GM06990 (cell line): Measurements from ENCODE around the gene DCAF8.
A peak's percentile ranks its signal among the peaks of the same experiment; 100 is the strongest.

ENCODE experiments used
- DNase-seq: peaks from one replicate; pipeline ENCODE4 v3.0.0-alpha.2; 2011; ENCODE audit not compliant: insufficient read length; ENCODE audit errors: extremely low read depth
- H3K27me3 ChIP-seq: replicated peaks from 2 replicates; pipeline ENCODE4 v1.6.0; 2011; ENCODE audit warnings: low read length; ENCODE audit not compliant: control insufficient read depth, insufficient read depth
- H3K36me3 ChIP-seq: 2 replicates; pipeline ENCODE4 v1.5.1; 2011; ENCODE audit warnings: low read length; ENCODE audit not compliant: control insufficient read depth, insufficient read depth
- H3K4me3 ChIP-seq: replicated peaks from 2 replicates; pipeline ENCODE4 v1.5.1; 2011; ENCODE audit warnings: low read depth, mild to moderate bottlenecking, control low read depth, low read length
- TF ChIP-seq, protein P1 (sequence below): IDR thresholded peaks from 2 replicates; pipeline ENCODE4 v1.5.1; 2011; ENCODE audit warnings: low read length, control low read depth, mild to moderate bottlenecking, inconsistent platforms; ENCODE audit not compliant: insufficient read depth, poor library complexity, severe bottlenecking

Gene DCAF8

DNA sequence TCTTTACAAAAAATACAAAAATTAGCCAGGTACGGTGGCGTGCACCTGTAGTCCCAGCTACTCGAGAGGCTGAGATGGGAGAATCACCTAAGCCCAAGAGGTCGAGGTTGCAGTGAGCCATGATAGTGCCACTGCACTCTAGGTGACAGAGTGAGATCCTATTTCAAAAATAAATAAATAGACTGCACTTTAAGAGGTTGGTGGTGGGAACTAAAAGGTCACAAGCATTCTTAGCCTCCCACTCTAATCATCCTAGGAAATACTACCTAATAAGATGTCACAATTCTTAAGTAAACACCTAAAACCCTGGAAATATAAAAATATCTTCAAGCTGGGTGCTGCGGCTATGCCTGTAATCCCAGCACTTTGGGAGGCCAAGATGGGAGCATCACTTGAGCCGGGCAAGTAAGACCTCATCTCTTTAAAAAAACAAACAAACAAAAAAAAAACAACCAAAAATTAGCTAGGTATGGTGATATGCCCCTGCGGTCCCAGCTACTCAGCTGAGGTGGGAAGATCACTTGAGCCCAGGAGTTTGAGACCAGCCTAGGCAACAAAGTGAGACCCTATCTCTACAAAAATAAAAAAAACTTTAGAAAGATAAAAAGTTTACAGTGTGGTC is 4.1 kb downstream of the DCAF8 start:
- no peak for DNase-seq
- TF ChIP-seq, protein P1, sequence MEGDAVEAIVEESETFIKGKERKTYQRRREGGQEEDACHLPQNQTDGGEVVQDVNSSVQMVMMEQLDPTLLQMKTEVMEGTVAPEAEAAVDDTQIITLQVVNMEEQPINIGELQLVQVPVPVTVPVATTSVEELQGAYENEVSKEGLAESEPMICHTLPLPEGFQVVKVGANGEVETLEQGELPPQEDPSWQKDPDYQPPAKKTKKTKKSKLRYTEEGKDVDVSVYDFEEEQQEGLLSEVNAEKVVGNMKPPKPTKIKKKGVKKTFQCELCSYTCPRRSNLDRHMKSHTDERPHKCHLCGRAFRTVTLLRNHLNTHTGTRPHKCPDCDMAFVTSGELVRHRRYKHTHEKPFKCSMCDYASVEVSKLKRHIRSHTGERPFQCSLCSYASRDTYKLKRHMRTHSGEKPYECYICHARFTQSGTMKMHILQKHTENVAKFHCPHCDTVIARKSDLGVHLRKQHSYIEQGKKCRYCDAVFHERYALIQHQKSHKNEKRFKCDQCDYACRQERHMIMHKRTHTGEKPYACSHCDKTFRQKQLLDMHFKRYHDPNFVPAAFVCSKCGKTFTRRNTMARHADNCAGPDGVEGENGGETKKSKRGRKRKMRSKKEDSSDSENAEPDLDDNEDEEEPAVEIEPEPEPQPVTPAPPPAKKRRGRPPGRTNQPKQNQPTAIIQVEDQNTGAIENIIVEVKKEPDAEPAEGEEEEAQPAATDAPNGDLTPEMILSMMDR, result no peak
- H3K4me3 ChIP-seq, result no peak overlapping the region
- H3K27me3 ChIP-seq, result no peaks in the 10 kb centered on the region
- no peaks in the 10 kb centered on the region; the same call in 1 of the 2 replicates for H3K36me3 ChIP-seq

DNA sequence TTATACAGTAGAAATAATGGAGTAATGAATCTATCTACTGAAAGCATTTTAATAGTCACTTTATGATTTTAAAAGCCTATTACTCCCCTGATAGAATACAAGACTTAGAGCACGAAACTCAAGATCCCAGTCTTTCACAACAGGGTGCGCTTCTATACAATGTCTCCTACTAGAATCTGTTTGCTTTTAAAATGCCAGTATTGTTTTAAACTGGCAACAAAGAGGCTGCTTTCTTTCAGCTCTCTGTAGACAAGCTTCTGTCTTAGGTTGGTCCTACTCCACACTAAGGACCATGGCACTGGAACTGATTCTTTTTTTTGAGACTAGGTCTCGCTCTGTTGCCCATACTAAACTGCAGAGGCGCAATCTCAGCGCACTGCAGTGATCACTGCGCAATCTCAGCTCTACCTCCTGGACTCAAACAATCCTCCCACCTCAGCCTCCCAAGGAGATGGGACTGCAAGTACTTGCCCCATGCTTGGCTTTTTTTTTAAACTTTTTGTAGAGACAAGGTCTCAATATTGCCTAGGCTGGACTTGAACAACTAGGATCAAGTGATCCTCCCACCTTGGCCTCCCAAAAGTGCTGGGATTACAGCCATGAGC is 4.8 kb downstream of the DCAF8 start:
- H3K27me3 ChIP-seq, result no peaks in the 10 kb centered on the region
- no peak for DNase-seq
- no peaks in the 10 kb centered on the region; the same call in none of the 2 replicates for H3K36me3 ChIP-seq
- no peak overlapping the region for H3K4me3 ChIP-seq
- TF ChIP-seq, protein P1, result no peak

DNA sequence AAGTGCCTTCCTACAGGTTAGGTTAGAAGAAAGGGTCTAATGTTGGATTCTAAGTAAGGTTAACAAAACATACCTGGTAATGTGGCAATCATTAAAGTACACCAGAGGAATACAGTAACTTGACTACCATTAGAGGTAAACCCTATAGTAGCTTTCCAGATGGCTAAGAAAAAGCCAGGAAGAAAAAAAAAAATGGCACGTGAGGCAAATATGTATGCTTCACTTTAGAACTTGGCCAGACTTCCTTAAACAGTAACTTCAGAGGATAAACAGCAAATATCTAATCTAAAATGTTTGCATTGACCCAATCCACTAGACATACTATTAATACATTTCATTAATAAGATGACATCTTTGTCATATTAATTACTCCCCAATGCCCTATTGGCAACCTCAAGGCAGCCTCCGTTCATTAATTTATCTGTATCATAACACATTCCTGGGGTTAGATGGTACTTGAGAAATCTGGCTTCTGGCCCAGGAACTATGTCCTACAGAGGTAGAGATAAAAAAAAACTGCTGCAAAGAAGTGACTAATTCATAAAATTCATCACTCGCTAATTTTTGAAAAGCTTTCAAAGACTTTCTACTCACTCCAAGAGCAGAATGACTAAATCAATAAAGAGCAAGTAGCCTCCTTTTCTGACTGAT is 5.8 kb downstream of the DCAF8 start:
- TF ChIP-seq, protein P1, result no peak
- no peaks in the 10 kb centered on the region; the same call in none of the 2 replicates for H3K36me3 ChIP-seq
- DNase-seq, result no peak

DNA sequence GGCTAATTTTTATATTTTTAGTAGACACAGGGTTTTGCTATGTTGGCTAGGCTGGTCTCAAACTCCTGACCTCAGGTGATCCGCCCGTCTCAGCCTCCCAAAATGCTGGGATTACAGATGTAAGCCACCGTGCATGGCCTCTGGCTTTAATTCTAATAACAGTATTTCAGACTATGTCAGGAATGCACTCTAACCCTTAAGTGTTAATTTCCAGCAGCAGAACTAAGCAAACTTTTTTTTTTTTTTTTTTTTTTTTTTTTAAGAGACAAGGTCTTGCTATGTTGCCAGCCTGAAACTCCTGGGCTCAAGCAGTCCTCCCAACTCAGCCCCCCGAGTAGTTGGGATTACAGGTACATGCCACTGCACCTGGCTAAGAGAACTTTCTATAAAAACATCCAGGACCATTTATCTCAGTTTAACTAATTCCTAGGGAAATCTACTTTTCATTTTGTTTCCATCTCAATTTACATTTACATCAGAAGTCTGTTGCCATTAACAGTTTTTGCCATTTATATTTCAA is 6.5 kb downstream of the DCAF8 start:
- H3K36me3 ChIP-seq, result no peaks in the 10 kb centered on the region; the same call in none of the 2 replicates
- H3K27me3 ChIP-seq, result no peaks in the 10 kb centered on the region
- TF ChIP-seq, protein P1, result no peak
- DNase-seq, result no peak
- H3K4me3 ChIP-seq, result no peak overlapping the region

More for the DNA sequence above, 5.8 kb downstream of the DCAF8 start:
- Histone ChIP-seq H3K27me3 (no peaks in the 10 kb centered on the region), H3K4me3 (no peak overlapping the region)

DNA sequence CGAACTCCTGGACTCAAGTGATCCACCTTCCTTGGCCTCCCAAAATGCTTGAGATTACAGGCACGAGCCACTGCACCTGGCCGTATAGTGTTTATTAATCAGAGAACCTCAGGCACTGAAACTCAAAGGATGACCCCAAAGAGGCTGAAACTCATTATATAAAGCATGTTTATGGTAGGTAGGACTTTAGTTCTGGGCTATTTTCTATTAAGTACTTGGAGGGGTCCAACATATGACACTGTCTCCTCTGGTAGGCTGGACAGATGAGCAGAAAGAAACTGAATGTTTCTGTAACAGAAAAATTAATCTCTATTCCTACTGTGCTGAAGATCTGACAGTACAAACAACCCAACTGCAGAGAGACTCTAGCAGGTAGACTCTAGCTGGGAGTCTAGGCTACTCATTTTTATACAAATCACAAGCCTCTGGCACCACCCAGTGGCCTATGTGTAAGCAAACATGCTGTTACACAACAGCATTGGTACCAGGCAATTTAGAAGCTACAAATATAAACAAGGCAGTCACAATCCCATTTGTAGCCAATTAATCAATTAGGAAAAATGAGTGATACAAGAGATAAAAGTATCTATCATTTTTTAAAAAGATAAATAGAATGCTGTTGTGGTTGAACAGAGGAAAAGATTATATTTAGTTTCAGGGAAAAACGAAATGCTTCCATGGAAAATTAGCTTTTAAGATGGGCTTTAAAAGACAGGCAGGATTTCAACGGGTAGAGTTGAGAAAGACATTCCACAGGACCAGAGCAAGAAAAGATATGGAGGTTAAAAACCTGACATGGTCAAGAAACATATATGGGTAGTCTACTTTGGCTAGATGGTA is 10.4 kb downstream of the DCAF8 start:
- no peak overlapping the region for H3K4me3 ChIP-seq
- no peaks in the 10 kb centered on the region for H3K27me3 ChIP-seq
- TF ChIP-seq, protein P1, result peak; percentile 66
- no peaks in the 10 kb centered on the region; the same call in none of the 2 replicates for H3K36me3 ChIP-seq
- DNase-seq, result no peak
